ENCODE measurements around the gene ZSCAN20. TPM values are rescaled to one million over a fixed set of nuclear protein-coding genes. Genes with fewer than 3 reads are reported as not detected.

ZSCAN20 gene
- total RNA-seq, 1 donor from 2014 or later, result 7.1 TPM

DNA sequence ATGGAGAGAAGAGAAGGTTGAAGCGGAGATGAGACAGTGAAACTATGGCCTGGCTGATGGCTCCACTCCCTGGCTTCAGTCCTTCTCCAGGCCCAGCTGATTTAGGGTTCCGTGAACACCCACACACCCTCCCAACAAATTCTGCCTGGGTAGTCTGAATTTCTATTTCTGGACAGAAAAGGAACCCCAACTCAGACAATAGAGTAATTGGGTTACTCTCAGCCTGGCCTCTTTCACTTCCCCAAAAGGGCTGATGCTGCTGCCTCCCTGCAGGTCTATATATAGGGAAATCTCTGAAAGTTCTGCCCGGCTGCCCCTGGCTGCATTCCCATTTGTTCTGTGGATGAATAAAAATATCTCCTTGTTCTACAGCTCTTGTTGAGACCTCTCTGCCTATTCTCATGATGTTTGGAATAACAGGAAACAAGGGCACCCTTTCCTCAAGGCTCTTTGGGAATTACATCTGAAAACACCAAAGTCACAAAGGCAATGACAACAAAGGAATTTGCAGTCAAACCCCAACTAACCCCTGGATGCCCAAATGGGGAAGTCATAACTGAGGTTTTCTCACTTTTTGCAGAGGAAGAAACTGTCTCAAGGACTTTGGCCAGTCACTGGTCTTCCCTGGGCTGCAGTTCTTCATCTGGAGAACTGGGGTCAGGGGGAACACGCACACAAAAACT is 11.4 kb upstream of the ZSCAN20 start:
- no peak overlapping the region for H3K4me3 ChIP-seq (ENCODE audit: low read depth, low read length)
- no peaks in the 10 kb centered on the region for H3K36me3 ChIP-seq (ENCODE audit: control insufficient read depth, insufficient read depth, low read length)

DNA sequence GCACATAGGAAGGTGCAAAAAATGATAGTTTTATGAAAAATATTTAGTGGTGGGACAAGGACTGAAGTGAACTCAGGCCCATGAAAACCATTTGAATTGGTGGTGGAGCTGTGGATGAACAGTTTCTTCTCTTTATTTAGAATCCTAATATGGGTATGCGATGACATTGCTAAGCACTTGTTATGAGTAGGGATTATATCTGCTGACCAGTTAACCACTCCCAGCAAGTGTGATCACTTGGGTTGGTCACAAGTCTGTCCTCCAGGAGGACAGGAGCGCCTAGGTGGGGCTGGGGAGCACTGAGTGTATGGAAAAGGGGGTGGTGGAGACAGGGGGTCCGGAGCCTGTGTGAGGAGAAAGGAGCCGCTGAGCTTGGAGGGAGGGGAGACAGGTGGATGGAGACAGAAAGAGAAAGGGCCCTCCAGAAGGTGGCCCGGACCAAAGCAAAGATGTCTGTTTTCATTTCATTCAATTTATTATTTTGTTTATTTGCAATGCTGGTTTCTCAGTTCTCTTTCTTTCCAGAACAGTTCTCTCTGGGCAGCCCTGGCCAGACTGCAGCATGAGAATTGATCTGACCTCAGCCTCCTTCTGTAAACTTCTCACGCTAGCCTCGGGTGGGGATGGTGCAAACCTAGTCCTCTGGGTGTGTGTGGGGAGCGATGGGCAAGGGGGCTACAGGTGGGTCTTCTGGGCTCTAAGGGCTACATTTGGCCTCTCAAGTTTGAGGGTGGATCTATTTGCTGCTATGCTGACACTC is 9.9 kb upstream of the ZSCAN20 start:
- Histone ChIP-seq H3K36me3 (ENCODE audit: control insufficient read depth, insufficient read depth, low read length) (no peaks in the 10 kb centered on the region), H3K27me3 (ENCODE audit: control insufficient read depth, insufficient read depth, low read length) (no peaks in the 10 kb centered on the region), H3K4me3 (ENCODE audit: low read depth, low read length) (no peak overlapping the region)
- DNase-seq (ENCODE audit: low read depth), result no peak
- TF ChIP-seq, protein P1, sequence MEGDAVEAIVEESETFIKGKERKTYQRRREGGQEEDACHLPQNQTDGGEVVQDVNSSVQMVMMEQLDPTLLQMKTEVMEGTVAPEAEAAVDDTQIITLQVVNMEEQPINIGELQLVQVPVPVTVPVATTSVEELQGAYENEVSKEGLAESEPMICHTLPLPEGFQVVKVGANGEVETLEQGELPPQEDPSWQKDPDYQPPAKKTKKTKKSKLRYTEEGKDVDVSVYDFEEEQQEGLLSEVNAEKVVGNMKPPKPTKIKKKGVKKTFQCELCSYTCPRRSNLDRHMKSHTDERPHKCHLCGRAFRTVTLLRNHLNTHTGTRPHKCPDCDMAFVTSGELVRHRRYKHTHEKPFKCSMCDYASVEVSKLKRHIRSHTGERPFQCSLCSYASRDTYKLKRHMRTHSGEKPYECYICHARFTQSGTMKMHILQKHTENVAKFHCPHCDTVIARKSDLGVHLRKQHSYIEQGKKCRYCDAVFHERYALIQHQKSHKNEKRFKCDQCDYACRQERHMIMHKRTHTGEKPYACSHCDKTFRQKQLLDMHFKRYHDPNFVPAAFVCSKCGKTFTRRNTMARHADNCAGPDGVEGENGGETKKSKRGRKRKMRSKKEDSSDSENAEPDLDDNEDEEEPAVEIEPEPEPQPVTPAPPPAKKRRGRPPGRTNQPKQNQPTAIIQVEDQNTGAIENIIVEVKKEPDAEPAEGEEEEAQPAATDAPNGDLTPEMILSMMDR (IDR thresholded peaks at IDR 0.05; ENCODE audit: insufficient read depth, low read length, poor library complexity, severe bottlenecking), result no peak

More for the DNA sequence above, 11.4 kb upstream of the ZSCAN20 start:
- DNase-seq (ENCODE audit: low read depth), result no peak
- TF ChIP-seq, protein P1 (IDR thresholded peaks at IDR 0.05; ENCODE audit: insufficient read depth, low read length, poor library complexity, severe bottlenecking), result no peak
- no peaks in the 10 kb centered on the region for H3K27me3 ChIP-seq (ENCODE audit: control insufficient read depth, insufficient read depth, low read length)

DNA sequence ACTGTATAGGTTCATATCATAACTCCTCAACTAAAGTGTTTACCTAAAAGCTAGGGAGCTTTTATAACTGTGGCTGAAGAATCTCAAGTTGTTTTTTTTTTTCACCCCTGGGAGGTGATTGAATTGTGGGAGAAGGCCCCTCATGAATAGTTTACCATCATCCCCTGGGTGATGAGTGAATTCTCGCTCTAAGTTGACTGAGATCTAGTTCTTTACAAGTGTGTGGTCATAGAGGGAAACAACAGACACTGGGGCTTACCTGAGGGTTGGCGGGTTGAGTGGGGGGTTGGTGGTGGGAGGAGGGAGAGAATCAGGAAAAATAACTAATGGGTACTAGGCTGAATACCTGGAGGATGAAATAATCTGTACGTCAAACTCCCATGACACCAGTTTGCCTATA is 7.9 kb upstream of the ZSCAN20 start:
- TF ChIP-seq, protein P1 (IDR thresholded peaks at IDR 0.05; ENCODE audit: insufficient read depth, low read length, poor library complexity, severe bottlenecking), result no peak
- DNase-seq (ENCODE audit: low read depth), result no peak
- Histone ChIP-seq H3K36me3 (ENCODE audit: control insufficient read depth, insufficient read depth, low read length) (no peaks in the 10 kb centered on the region), H3K4me3 (ENCODE audit: low read depth, low read length) (no peak overlapping the region), H3K27me3 (ENCODE audit: control insufficient read depth, insufficient read depth, low read length) (no peaks in the 10 kb centered on the region)

DNA sequence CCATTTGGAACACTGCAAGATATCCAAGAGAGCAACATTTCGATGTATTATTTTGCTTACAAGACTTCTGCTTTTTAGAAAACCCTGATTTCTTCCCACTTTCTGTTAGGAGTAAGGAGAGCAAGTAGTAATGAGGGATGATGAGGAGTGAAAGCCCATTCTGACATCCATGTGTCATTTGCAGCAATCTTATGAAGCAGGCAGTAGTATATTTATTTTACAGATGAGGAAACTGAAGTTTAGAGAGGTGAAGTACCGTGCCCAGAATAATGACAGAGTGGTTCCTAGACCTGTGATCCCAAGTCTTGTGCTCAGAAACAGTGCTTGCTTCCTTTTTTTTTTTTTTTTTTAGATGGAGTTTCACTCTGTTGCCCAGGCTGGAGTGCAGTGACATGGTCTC is 7.1 kb upstream of the ZSCAN20 start:
- Histone ChIP-seq H3K36me3 (ENCODE audit: control insufficient read depth, insufficient read depth, low read length) (no peaks in the 10 kb centered on the region), H3K27me3 (ENCODE audit: control insufficient read depth, insufficient read depth, low read length) (no peaks in the 10 kb centered on the region), H3K4me3 (ENCODE audit: low read depth, low read length) (no peak overlapping the region)
- no peak for DNase-seq (ENCODE audit: low read depth)
- TF ChIP-seq, protein P1 (IDR thresholded peaks at IDR 0.05; ENCODE audit: insufficient read depth, low read length, poor library complexity, severe bottlenecking), result no peak

DNA sequence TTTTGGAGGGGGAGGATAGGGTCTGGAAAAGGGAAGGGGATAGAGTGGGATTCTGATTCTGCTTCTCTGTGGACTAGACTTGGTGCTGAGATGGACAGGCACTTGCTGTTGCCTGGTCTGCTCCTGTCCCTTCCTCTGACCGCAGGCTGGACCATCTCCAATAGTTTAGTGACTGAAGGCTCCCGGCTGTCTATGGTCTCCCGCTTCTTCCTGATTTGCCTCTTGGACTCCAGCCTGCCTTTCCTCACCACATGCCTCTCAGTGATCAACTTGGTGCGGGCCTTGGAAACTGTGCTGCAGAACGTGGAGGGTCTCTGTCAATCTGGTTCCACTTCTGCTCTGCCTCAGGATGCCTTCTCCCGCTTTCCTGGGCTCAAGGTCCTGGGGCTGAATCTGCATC is 6.3 kb upstream of the ZSCAN20 start:
- H3K36me3 ChIP-seq (ENCODE audit: control insufficient read depth, insufficient read depth, low read length), result no peaks in the 10 kb centered on the region
- H3K4me3 ChIP-seq (ENCODE audit: low read depth, low read length), result no peak overlapping the region
- TF ChIP-seq, protein P1 (IDR thresholded peaks at IDR 0.05; ENCODE audit: insufficient read depth, low read length, poor library complexity, severe bottlenecking), result no peak
- H3K27me3 ChIP-seq (ENCODE audit: control insufficient read depth, insufficient read depth, low read length), result no peaks in the 10 kb centered on the region
- DNase-seq (ENCODE audit: low read depth), result no peak
